ENCODE measurements around the gene KLF3. TPM values are rescaled to one million over a fixed set of nuclear protein-coding genes. Genes with fewer than 3 reads are reported as not detected.

Gene KLF3
- total RNA-seq, 1 donor from 2014 or later, result 40.8 TPM

- Mint-ChIP-seq H3K36me3 (ENCODE audit: low read depth, unreplicated experiment) (no peaks in the 10 kb centered on the region), H3K27ac (ENCODE audit: unreplicated experiment) (no peak overlapping the region), H3K4me3 (ENCODE audit: unreplicated experiment) (peak overlapping the region; percentile 37), H3K9me3 (ENCODE audit: unreplicated experiment) (no peaks in the 10 kb centered on the region), H3K27me3 (ENCODE audit: low read depth, unreplicated experiment) (no peaks in the 10 kb centered on the region), H3K4me1 (ENCODE audit: low read depth, unreplicated experiment) (peaks cover 82% of the 10 kb centered on the region)
- no peaks in the 10 kb centered on the region for H3K9me3 ChIP-seq (ENCODE audit: insufficient read depth, low read depth, low read length)
- DNase-seq (ENCODE audit: low read depth) (no peak), FAIRE-seq (no peak)
- H3K27ac ChIP-seq (ENCODE audit: low read depth, low read length), result peak overlapping the region; percentile 3
- TF ChIP-seq EZH2 (IDR thresholded peaks at IDR 0.05; ENCODE audit: insufficient read depth, low read length), result no peak
- TF ChIP-seq, protein P1, sequence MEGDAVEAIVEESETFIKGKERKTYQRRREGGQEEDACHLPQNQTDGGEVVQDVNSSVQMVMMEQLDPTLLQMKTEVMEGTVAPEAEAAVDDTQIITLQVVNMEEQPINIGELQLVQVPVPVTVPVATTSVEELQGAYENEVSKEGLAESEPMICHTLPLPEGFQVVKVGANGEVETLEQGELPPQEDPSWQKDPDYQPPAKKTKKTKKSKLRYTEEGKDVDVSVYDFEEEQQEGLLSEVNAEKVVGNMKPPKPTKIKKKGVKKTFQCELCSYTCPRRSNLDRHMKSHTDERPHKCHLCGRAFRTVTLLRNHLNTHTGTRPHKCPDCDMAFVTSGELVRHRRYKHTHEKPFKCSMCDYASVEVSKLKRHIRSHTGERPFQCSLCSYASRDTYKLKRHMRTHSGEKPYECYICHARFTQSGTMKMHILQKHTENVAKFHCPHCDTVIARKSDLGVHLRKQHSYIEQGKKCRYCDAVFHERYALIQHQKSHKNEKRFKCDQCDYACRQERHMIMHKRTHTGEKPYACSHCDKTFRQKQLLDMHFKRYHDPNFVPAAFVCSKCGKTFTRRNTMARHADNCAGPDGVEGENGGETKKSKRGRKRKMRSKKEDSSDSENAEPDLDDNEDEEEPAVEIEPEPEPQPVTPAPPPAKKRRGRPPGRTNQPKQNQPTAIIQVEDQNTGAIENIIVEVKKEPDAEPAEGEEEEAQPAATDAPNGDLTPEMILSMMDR (IDR thresholded peaks at IDR 0.05; ENCODE audit: insufficient read depth, low read depth, low read length), result no peak
- peaks cover 85% of the 10 kb centered on the region for H3K4me1 ChIP-seq (ENCODE audit: insufficient read depth, low read length)
- H3K9ac ChIP-seq (ENCODE audit: low read length), result peak overlapping the region; percentile 40
- H3K36me3 ChIP-seq (ENCODE audit: insufficient read depth, low read length), result peaks cover 2% of the 10 kb centered on the region
- H4K20me1 ChIP-seq (ENCODE audit: insufficient read depth, low read length), result peaks cover 77% of the 10 kb centered on the region
- no peaks in the 10 kb centered on the region for H3K27me3 ChIP-seq (ENCODE audit: insufficient read depth, low read length)
- no peak overlapping the region for H2AFZ ChIP-seq (ENCODE audit: low read depth, low read length)
- peaks cover 100% of the 10 kb centered on the region for H3K79me2 ChIP-seq (ENCODE audit: insufficient read depth, low read length)
- no peak overlapping the region for H3K4me3 ChIP-seq (ENCODE audit: insufficient read depth, low read depth, low read length)
- H3K4me2 ChIP-seq (ENCODE audit: low read length), result peak overlapping the region; percentile 54
Observed at GRCh38 chr4:38673130-38673978, 9.4 kb downstream of the KLF3 start.

GRCh38 chr4:38674258-38675144 lies 10.5 kb downstream of the KLF3 start:
- Mint-ChIP-seq H3K4me1 (ENCODE audit: low read depth, unreplicated experiment) (peaks cover 73% of the 10 kb centered on the region), H3K4me3 (ENCODE audit: unreplicated experiment) (peak overlapping the region; percentile 48), H3K36me3 (ENCODE audit: low read depth, unreplicated experiment) (no peaks in the 10 kb centered on the region), H3K9me3 (ENCODE audit: unreplicated experiment) (no peaks in the 10 kb centered on the region), H3K27me3 (ENCODE audit: low read depth, unreplicated experiment) (no peaks in the 10 kb centered on the region), H3K27ac (ENCODE audit: unreplicated experiment) (peak overlapping the region; percentile 14)
- FAIRE-seq (no peak), DNase-seq (ENCODE audit: low read depth) (no peak)
- H3K9me3 ChIP-seq (ENCODE audit: insufficient read depth, low read depth, low read length), result no peaks in the 10 kb centered on the region
- H3K79me2 ChIP-seq (ENCODE audit: insufficient read depth, low read length), result peaks cover 100% of the 10 kb centered on the region
- H3K4me1 ChIP-seq (ENCODE audit: insufficient read depth, low read length), result peaks cover 79% of the 10 kb centered on the region
- peak overlapping the region; percentile 54 for H3K4me2 ChIP-seq (ENCODE audit: low read length)
- peak overlapping the region; percentile 44 for H3K9ac ChIP-seq (ENCODE audit: low read length)
- H3K27ac ChIP-seq (ENCODE audit: low read depth, low read length), result peak overlapping the region; percentile 16
- peaks cover 88% of the 10 kb centered on the region for H4K20me1 ChIP-seq (ENCODE audit: insufficient read depth, low read length)
- no peaks in the 10 kb centered on the region for H3K27me3 ChIP-seq (ENCODE audit: insufficient read depth, low read length)
- H2AFZ ChIP-seq (ENCODE audit: low read depth, low read length), result no peak overlapping the region
- no peak overlapping the region for H3K4me3 ChIP-seq (ENCODE audit: insufficient read depth, low read depth, low read length)
- H3K36me3 ChIP-seq (ENCODE audit: insufficient read depth, low read length), result peaks cover 6% of the 10 kb centered on the region
- TF ChIP-seq, protein P1 (IDR thresholded peaks at IDR 0.05; ENCODE audit: insufficient read depth, low read depth, low read length), result no peak
- TF ChIP-seq EZH2 (IDR thresholded peaks at IDR 0.05; ENCODE audit: insufficient read depth, low read length), result no peak

Data from astrocyte (in vitro differentiated cells and primary cell).